ENCODE data around the gene SHOC2. TPM values are rescaled to one million over a fixed set of nuclear protein-coding genes. Genes with fewer than 3 reads are reported as not detected.

SHOC2 gene
- total and polyA plus RNA-seq, 2 experiments from 2014 or later, result 23.3 to 33.3 TPM

DNA sequence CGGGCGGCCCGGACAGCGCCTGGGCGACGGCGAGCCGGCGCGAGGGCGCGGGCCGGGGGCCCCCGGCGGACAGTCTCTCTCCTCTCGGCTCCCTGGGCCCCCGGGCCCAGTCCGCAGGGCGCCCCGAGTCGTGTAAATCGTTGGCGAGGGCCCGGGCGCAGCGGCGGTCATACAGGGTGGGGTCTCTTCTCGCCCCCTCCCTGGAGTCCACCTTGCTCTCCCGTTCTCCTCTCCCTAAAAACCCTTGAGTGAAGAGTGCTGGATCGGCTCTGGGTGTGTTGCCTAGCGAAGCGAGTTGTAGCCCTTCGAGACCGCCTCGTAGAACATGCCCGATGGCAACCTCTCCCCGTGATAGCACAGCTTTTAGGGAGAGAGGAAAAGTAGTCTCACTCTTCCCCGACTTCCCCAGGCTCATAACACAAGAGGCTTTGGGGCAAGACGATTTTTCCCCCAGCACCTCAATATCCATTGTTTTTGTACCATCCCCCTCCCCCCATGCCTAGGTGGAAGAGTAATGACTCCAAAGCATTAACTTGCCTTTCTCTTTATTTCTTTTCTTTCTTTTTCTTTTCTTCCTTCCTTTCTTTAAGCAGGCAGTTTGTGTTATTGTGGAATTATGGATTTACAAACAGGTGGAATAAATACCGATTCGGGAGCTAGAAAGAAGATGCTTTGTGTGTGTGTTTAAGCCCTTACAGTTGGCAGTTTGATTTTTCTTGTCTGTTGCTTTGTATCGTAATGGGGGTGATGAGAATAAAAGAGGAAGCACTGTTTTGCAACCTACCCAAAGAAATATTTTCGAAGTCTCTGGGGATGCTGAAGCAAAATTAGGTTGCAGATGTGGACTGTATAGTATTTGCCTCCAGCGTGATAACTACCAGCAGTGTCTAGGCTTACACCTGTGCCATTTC lies 822 bp downstream of the SHOC2 start:
- peak overlapping the region; percentile 88 for H3K4me3 Mint-ChIP-seq
- Histone ChIP-seq H3K36me3 (ENCODE audit: insufficient read depth) (no peaks in the 10 kb centered on the region), H2AFZ (peak overlapping the region; percentile 33; the same call in 1 of the 2 replicates), H3K27me3 (ENCODE audit: insufficient read depth) (no peaks in the 10 kb centered on the region), H3F3A (replicated peaks; ENCODE audit: low read depth) (no peaks in the 10 kb centered on the region), H3K4me3 (peak overlapping the region; percentile 60), H3K79me2 (replicated peaks; ENCODE audit: insufficient read depth) (peaks cover 58% of the 10 kb centered on the region), H3K4me2 (peak overlapping the region; percentile 80), H3K4me1 (ENCODE audit: insufficient read depth) (peaks cover 16% of the 10 kb centered on the region), H4K20me1 (replicated peaks; ENCODE audit: insufficient read depth) (peaks cover 4% of the 10 kb centered on the region; the same call in 1 of the 2 replicates), H3K27ac (ENCODE audit: low read depth) (peak overlapping the region; percentile 65), H3K9me2 (ENCODE audit: insufficient read depth) (no peaks in the 10 kb centered on the region)
- TF ChIP-seq EZH2 (IDR thresholded peaks at IDR 0.05; ENCODE audit: low read depth, unreplicated experiment) (no peak), JUNB (IDR thresholded peaks at IDR 0.05; ENCODE audit: unreplicated experiment) (no peak), CREB1 (CRISPR knock-in tag; IDR thresholded peaks at IDR 0.05; ENCODE audit: low read depth) (no peak), ZNF331 (CRISPR knock-in tag; IDR thresholded peaks at IDR 0.05; ENCODE audit: low read depth) (no peak)
- no peaks in the 10 kb centered on the region for H3K9me3 Mint-ChIP-seq
- DNase-seq (ENCODE audit: low spot score) (peak; percentile 65), ATAC-seq (no peak; the same call in 2 of the 3 replicates)
- H3K27ac Mint-ChIP-seq, result peak overlapping the region; percentile 49
- 0 out of 3 replicates have a peak, but pooled peaks cover 4% of the 10 kb centered on the region for H3K36me3 Mint-ChIP-seq (ENCODE audit: low read depth)
- H3K4me1 Mint-ChIP-seq, result peaks cover 23% of the 10 kb centered on the region; the same call in 2 of the 3 replicates
- H3K27me3 Mint-ChIP-seq (ENCODE audit: insufficient read depth, low read depth, poor library complexity), result peaks cover 7% of the 10 kb centered on the region

DNA sequence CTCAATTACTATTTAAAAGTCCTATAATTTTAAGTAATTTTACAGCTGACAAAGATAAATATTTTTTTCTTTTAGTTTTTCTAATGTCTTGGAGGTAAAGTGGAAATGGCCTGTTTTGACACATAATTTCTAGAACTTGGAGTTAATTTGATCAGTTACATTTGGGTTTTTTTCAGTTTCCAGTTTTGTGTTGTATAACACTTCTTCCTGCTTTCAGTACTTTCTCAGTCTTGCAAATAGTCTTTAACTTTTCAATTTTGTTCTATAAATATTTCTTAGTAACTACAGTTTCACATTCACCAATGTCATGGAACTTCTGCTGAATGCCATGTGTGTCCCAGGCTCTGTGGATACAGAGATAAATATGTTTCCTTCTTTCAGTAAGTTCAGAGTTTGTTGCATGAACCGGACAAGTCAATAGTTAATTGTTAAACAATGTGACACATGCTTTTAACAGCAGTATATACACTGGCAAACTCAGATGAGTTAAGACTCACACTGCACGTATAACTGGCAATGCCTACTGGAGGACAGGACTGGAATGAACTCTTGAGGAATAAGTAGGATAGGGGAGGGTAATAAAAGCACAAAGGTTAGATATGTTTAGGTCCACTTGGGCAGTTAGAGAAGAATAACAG lies 4.6 kb downstream of the SHOC2 start:
- peaks cover 3% of the 10 kb centered on the region for H3K27me3 Mint-ChIP-seq (ENCODE audit: insufficient read depth, low read depth, poor library complexity)
- no peak for DNase-seq (ENCODE audit: low spot score)
- no peak for ATAC-seq
- Histone ChIP-seq H3K27me3 (ENCODE audit: insufficient read depth) (no peaks in the 10 kb centered on the region), H3K4me2 (no peak overlapping the region), H3K4me1 (ENCODE audit: insufficient read depth) (no peaks in the 10 kb centered on the region), H3K27ac (ENCODE audit: low read depth) (no peak overlapping the region), H3F3A (replicated peaks; ENCODE audit: low read depth) (no peaks in the 10 kb centered on the region), H3K36me3 (ENCODE audit: insufficient read depth) (no peaks in the 10 kb centered on the region), H3K79me2 (replicated peaks; ENCODE audit: insufficient read depth) (peaks cover 91% of the 10 kb centered on the region), H3K4me3 (no peak overlapping the region), H4K20me1 (replicated peaks; ENCODE audit: insufficient read depth) (peaks cover 9% of the 10 kb centered on the region), H3K9me2 (ENCODE audit: insufficient read depth) (no peaks in the 10 kb centered on the region), H2AFZ (no peak overlapping the region)
- no peaks in the 10 kb centered on the region for H3K9me3 Mint-ChIP-seq
- no peak overlapping the region for H3K4me3 Mint-ChIP-seq
- no peaks in the 10 kb centered on the region for H3K4me1 Mint-ChIP-seq
- no peaks in the 10 kb centered on the region for H3K36me3 Mint-ChIP-seq (ENCODE audit: low read depth)
- H3K27ac Mint-ChIP-seq, result no peak overlapping the region; the same call in none of the 2 replicates
- TF ChIP-seq POLR2AphosphoS5 (IDR thresholded peaks at IDR 0.05; ENCODE audit: low read depth) (no peak), NANOG (IDR thresholded peaks at IDR 0.05; ENCODE audit: borderline replicate concordance) (no peak), CREB1 (CRISPR knock-in tag; IDR thresholded peaks at IDR 0.05; ENCODE audit: low read depth) (no peak)
- TF ChIP-seq, protein P1, sequence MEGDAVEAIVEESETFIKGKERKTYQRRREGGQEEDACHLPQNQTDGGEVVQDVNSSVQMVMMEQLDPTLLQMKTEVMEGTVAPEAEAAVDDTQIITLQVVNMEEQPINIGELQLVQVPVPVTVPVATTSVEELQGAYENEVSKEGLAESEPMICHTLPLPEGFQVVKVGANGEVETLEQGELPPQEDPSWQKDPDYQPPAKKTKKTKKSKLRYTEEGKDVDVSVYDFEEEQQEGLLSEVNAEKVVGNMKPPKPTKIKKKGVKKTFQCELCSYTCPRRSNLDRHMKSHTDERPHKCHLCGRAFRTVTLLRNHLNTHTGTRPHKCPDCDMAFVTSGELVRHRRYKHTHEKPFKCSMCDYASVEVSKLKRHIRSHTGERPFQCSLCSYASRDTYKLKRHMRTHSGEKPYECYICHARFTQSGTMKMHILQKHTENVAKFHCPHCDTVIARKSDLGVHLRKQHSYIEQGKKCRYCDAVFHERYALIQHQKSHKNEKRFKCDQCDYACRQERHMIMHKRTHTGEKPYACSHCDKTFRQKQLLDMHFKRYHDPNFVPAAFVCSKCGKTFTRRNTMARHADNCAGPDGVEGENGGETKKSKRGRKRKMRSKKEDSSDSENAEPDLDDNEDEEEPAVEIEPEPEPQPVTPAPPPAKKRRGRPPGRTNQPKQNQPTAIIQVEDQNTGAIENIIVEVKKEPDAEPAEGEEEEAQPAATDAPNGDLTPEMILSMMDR (conservative IDR thresholded peaks at IDR 0.05; ENCODE audit: low read depth in 2 of 2), result no peak
- TF ChIP-seq, protein P2, sequence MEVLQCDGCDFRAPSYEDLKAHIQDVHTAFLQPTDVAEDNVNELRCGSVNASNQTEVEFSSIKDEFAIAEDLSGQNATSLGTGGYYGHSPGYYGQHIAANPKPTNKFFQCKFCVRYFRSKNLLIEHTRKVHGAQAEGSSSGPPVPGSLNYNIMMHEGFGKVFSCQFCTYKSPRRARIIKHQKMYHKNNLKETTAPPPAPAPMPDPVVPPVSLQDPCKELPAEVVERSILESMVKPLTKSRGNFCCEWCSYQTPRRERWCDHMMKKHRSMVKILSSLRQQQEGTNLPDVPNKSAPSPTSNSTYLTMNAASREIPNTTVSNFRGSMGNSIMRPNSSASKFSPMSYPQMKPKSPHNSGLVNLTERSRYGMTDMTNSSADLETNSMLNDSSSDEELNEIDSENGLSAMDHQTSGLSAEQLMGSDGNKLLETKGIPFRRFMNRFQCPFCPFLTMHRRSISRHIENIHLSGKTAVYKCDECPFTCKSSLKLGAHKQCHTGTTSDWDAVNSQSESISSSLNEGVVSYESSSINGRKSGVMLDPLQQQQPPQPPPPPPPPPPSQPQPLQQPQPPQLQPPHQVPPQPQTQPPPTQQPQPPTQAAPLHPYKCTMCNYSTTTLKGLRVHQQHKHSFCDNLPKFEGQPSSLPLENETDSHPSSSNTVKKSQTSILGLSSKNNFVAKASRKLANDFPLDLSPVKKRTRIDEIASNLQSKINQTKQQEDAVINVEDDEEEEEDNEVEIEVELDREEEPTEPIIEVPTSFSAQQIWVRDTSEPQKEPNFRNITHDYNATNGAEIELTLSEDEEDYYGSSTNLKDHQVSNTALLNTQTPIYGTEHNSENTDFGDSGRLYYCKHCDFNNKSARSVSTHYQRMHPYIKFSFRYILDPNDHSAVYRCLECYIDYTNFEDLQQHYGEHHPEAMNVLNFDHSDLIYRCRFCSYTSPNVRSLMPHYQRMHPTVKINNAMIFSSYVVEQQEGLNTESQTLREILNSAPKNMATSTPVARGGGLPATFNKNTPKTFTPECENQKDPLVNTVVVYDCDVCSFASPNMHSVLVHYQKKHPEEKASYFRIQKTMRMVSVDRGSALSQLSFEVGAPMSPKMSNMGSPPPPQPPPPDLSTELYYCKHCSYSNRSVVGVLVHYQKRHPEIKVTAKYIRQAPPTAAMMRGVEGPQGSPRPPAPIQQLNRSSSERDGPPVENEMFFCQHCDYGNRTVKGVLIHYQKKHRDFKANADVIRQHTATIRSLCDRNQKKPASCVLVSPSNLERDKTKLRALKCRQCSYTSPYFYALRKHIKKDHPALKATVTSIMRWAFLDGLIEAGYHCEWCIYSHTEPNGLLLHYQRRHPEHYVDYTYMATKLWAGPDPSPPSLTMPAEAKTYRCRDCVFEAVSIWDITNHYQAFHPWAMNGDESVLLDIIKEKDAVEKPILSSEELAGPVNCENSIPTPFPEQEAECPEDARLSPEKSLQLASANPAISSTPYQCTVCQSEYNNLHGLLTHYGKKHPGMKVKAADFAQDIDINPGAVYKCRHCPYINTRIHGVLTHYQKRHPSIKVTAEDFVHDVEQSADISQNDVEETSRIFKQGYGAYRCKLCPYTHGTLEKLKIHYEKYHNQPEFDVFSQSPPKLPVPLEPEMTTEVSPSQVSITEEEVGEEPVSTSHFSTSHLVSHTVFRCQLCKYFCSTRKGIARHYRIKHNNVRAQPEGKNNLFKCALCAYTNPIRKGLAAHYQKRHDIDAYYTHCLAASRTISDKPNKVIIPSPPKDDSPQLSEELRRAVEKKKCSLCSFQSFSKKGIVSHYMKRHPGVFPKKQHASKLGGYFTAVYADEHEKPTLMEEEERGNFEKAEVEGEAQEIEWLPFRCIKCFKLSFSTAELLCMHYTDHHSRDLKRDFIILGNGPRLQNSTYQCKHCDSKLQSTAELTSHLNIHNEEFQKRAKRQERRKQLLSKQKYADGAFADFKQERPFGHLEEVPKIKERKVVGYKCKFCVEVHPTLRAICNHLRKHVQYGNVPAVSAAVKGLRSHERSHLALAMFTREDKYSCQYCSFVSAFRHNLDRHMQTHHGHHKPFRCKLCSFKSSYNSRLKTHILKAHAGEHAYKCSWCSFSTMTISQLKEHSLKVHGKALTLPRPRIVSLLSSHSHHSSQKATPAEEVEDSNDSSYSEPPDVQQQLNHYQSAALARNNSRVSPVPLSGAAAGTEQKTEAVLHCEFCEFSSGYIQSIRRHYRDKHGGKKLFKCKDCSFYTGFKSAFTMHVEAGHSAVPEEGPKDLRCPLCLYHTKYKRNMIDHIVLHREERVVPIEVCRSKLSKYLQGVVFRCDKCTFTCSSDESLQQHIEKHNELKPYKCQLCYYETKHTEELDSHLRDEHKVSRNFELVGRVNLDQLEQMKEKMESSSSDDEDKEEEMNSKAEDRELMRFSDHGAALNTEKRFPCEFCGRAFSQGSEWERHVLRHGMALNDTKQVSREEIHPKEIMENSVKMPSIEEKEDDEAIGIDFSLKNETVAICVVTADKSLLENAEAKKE (CRISPR knock-in tag; IDR thresholded peaks at IDR 0.05), result no peak
